Measurements from ENCODE around the gene FAM241A. TPM values are rescaled to one million over a fixed set of nuclear protein-coding genes. Genes with fewer than 3 reads are reported as not detected.
A peak's percentile ranks its signal among the peaks of the same experiment; 100 is the strongest.

The FAM241A gene
- total and polyA plus RNA-seq, 2 of the 13 experiments (the other 11 are each of a cell fraction or from before 2014, with no cell fraction given), result 0.61 to 0.69 TPM

GRCh38 chr4:112231779-112232713 is 86.8 kb downstream of the FAM241A start, which contains the start of gene AP1AR (continued):
- TF ChIP-seq ZNF800 (CRISPR knock-in tag; IDR thresholded peaks at IDR 0.05), result no peak
- peak; percentile 79; the same call in 1 of the 2 replicates for TF ChIP-seq ZNF329 (CRISPR knock-in tag; IDR thresholded peaks at IDR 0.05; ENCODE audit: low read depth)
- no peak; the same call in 1 of the 2 replicates for TF ChIP-seq NR0B2 (CRISPR knock-in tag; IDR thresholded peaks at IDR 0.05)
- no peak for TF ChIP-seq ZBTB3 (CRISPR knock-in tag; IDR thresholded peaks at IDR 0.05; ENCODE audit: borderline replicate concordance, low read depth)
- TF ChIP-seq YY1 (IDR thresholded peaks at IDR 0.05; ENCODE audit: insufficient read depth, insufficient replicate concordance, low read depth, low read length), result no peak
- TF ChIP-seq SCMH1 (CRISPR knock-in tag; IDR thresholded peaks at IDR 0.05; ENCODE audit: borderline replicate concordance), result no peak
- no peak for TF ChIP-seq CEBPB (IDR thresholded peaks at IDR 0.05; ENCODE audit: borderline replicate concordance, low read depth, low read length)
- no peak for TF ChIP-seq ZNF770 (CRISPR knock-in tag; IDR thresholded peaks at IDR 0.05)
- no peak for TF ChIP-seq NCOA5 (CRISPR knock-in tag; IDR thresholded peaks at IDR 0.05)
- peak; percentile 92 for TF ChIP-seq PATZ1 (CRISPR knock-in tag; IDR thresholded peaks at IDR 0.05)
- no peak for TF ChIP-seq ZUFSP (CRISPR knock-in tag; IDR thresholded peaks at IDR 0.05; ENCODE audit: borderline replicate concordance)
- TF ChIP-seq ZNF451 (CRISPR knock-in tag; IDR thresholded peaks at IDR 0.05), result peak; percentile 77; the same call in 1 of the 2 replicates
- peak; percentile 64 for TF ChIP-seq ZNF547 (CRISPR knock-in tag; IDR thresholded peaks at IDR 0.05)
- peak; percentile 72 for TF ChIP-seq SAP130 (CRISPR knock-in tag; IDR thresholded peaks at IDR 0.05; ENCODE audit: low read depth)
- no peak for TF ChIP-seq ISX (CRISPR knock-in tag; conservative IDR thresholded peaks at IDR 0.05)

Data from HepG2 (cell line).